ENCODE results near the gene ANXA6.
A peak's percentile ranks its signal among the peaks of the same experiment; 100 is the strongest.

The ANXA6 gene

GRCh38 chr5:151130235-151130921 is 27.2 kb downstream of the ANXA6 start:
- DNase-seq (ENCODE audit: low read depth), result no peak

- no peak for DNase-seq (ENCODE audit: low read depth)
These were observed 28.8 kb downstream of the ANXA6 start for GRCh38 chr5:151128817-151129216.

- no peak for DNase-seq (ENCODE audit: low read depth)
These were observed 29.7 kb downstream of the ANXA6 start for GRCh38 chr5:151127926-151128325.

GRCh38 chr5:151126199-151126645 is 31.4 kb downstream of the ANXA6 start:
- peak; percentile 44 for DNase-seq (ENCODE audit: low read depth)

GRCh38 chr5:151125421-151125820 is 32.2 kb downstream of the ANXA6 start:
- no peak for DNase-seq (ENCODE audit: low read depth)

- peak; percentile 21 for DNase-seq (ENCODE audit: low read depth)
These were observed 33.5 kb downstream of the ANXA6 start for GRCh38 chr5:151123897-151124751.

GRCh38 chr5:151122828-151123227 is 34.8 kb downstream of the ANXA6 start:
- no peak for DNase-seq (ENCODE audit: low read depth)

GRCh38 chr5:151121665-151122064 is 35.9 kb downstream of the ANXA6 start:
- no peak for DNase-seq (ENCODE audit: low read depth)

- DNase-seq (ENCODE audit: low read depth), result no peak
These were observed 36.5 kb downstream of the ANXA6 start for GRCh38 chr5:151121095-151121494.

- no peak for DNase-seq (ENCODE audit: low read depth)
These were observed 38.5 kb downstream of the ANXA6 start for GRCh38 chr5:151118913-151119575.

GRCh38 chr5:151115272-151115905 is 42.2 kb downstream of the ANXA6 start:
- DNase-seq (ENCODE audit: low read depth), result peak; percentile 53

- DNase-seq (ENCODE audit: low read depth), result no peak
These were observed 43.9 kb downstream of the ANXA6 start for GRCh38 chr5:151113651-151114050.

GRCh38 chr5:151110992-151111391 is 46.6 kb downstream of the ANXA6 start:
- no peak for DNase-seq (ENCODE audit: low read depth)

GRCh38 chr5:151110122-151110681 is 47.4 kb downstream of the ANXA6 start:
- DNase-seq (ENCODE audit: low read depth), result no peak

- DNase-seq (ENCODE audit: low read depth), result no peak
These were observed 49.0 kb downstream of the ANXA6 start for GRCh38 chr5:151108566-151108965.

GRCh38 chr5:151107738-151108520 is 49.6 kb downstream of the ANXA6 start:
- DNase-seq (ENCODE audit: low read depth), result no peak

- no peak for DNase-seq (ENCODE audit: low read depth)
These were observed 50.5 kb downstream of the ANXA6 start for GRCh38 chr5:151107084-151107483.

GRCh38 chr5:151106509-151106908 is 51.1 kb downstream of the ANXA6 start:
- no peak for DNase-seq (ENCODE audit: low read depth)

GRCh38 chr5:151106043-151106442 is 51.5 kb downstream of the ANXA6 start:
- DNase-seq (ENCODE audit: low read depth), result no peak

- no peak for DNase-seq (ENCODE audit: low read depth)
These were observed 52.0 kb downstream of the ANXA6 start for GRCh38 chr5:151105561-151105960.

- DNase-seq (ENCODE audit: low read depth), result no peak
These were observed 52.8 kb downstream of the ANXA6 start for GRCh38 chr5:151104795-151105194.

All from stimulated activated CD4-positive, alpha-beta T cell treated with anti-CD3 and anti-CD28 coated beads, Interleukin-2, amount 100 ng/mL, for 4 hours (primary cell).